GM21717 (cell line): Measurements from ENCODE around the gene ADCY10.
"Not testable (repeated sequence)": the region's sequence is repeated elsewhere in the genome, so short reads cannot be mapped to it uniquely, and the experiment has no call there.

Source experiments
- ATAC-seq: cut with Tn5 transposase; IDR thresholded peaks from one replicate; pipeline ENCODE4 v1.9.1; 2021; ENCODE audit warnings: mild to moderate bottlenecking, moderate library complexity; ENCODE audit not compliant: unreplicated experiment

Gene ADCY10

DNA sequence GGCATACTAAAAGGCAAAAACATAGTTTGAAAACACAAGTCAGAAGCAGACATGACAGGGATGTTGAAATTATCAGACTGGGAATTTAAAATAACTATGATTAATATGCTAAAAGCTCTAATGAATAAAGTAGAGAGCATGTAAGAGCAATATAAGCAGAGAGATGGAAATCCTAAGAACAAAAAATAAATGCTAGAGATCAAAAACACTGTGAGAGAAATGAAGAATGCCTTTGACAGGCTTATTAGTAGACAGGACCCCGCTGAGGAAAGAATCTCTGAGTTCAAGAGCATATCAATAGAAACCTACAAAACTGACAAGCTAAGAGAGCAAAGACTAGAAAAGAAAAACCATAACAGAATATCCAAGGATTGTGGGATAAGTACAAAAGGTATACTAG is 98.3 kb downstream of the ADCY10 start:
- no peak for ATAC-seq

DNA sequence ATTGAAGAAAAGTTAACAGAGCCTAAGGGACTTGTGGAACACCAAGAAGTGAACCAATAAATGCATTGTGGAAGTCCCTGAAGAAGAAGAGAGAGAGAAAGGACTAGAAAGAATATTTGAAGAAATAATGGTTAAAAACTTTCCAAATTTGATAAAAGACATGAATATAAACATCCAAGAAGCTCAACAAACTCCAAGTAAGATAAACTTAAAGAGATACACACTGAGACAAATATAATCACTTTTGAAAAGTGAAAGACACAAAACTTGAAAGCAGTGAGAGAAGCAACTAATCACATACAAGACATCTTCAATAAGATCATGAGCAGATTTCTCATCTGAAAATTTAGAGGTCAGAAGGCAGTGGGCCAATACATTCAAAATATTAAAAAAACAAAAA is 101.0 kb downstream of the ADCY10 start:
- no peak for ATAC-seq

DNA sequence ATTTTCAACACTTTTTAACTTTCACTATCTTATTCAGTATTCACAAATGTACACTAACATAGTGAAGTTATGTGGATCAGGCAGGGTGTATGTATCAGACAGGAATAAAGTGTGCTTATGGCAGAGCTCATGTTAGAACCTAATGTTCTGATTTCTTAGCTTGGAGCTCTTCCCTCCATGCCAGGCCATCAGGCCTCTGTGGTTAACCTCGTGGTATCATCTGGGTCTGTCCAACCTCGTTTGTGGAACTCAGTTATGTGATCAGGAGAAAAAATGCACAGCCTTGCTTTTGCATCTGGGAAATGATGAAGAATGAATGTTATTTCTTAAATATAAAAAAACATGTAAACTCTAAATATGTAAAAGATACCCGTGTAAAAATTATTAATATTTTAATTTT is 105.2 kb downstream of the ADCY10 start:
- no peak for ATAC-seq

GRCh38 chr1:167808104-167808503 is 105.8 kb downstream of the ADCY10 start:
- ATAC-seq: no peak

DNA sequence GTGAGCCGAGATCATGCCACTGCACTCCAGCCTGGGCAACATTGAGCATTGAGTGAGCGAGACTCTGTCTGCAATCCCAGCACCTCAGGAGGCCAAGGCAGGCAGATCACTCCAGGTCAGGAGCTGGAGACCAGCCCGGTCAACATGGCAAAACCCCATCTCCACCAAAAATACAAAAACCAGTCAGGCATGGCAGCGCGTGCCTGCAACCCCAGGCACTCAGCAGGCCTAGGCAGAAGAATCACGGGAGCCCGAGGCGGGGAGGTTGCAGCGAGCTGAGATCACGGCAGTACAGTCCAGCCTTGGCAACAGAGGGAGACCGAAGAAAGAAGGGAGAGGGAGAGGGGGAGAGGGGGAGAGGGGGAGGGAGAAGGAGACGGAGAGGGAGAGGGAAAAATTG is 107.3 kb downstream of the ADCY10 start:
- not testable (repeated sequence) for ATAC-seq

DNA sequence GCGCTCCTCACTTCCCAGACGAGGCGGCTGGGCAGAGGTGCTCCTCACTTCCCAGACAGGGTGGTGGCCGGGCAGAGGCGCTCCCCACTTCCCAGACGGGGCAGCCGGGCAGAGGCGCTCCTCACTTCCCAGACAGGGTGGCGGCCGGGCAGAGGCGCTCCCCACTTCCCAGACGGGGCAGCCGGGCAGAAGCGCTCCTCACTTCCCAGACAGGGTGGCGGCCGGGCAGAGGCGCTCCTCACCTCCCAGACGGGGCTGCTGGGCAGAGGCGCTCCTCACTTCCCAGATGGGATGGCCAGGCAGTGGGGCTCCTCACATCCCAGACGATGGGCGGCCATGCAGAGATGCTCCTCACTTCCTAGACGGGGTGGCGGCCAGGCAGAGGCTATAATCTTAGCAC is 107.7 kb downstream of the ADCY10 start:
- ATAC-seq: not testable (repeated sequence)

- ATAC-seq: no peak
Observed at GRCh38 chr1:167805041-167805556, 108.8 kb downstream of the ADCY10 start.

DNA sequence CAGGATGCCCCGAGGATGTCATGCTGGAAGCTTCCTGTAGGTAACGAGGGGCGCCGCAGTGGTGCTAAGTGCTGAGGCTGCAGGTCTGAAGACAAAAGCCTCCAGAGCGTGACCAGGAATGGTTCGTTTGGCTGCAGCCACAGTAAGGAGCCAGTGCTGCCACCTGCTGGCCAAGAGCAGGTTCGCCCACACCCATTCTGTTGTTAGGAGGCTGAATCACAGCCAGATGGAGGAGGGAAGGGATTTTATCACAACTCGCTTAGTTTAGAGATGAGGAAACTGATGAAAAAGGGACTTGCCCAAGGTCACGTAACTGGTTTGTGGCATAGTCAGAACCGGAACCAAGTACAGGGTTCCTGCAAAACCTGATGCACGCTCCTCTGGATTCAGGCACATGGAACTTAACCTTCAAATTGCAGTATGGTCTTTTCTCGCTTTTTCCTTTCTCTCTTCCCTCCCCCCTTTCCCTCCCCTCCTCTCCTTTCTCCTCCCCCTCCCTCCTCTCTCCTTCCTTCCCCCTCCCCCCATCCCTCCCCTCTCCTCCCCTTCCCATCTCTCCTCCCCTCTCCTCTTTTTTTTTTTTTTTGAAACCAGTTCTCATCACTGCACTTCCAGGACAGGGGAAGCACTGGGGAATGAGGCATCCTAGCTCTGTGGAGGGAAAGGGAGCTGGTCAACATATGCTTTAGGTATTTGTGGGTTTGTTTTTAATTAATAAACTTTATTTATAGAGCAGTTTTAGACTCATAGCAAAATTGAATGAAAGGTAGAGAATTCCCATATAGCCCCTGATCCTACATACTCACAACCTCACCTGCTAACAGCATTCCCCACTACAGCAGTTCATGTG is 110.4 kb downstream of the ADCY10 start:
- ATAC-seq: peak; percentile 96

GRCh38 chr1:167802235-167802634 is 111.7 kb downstream of the ADCY10 start:
- no peak for ATAC-seq

- ATAC-seq: no peak
Observed at GRCh38 chr1:167800251-167800650, 113.7 kb downstream of the ADCY10 start.

DNA sequence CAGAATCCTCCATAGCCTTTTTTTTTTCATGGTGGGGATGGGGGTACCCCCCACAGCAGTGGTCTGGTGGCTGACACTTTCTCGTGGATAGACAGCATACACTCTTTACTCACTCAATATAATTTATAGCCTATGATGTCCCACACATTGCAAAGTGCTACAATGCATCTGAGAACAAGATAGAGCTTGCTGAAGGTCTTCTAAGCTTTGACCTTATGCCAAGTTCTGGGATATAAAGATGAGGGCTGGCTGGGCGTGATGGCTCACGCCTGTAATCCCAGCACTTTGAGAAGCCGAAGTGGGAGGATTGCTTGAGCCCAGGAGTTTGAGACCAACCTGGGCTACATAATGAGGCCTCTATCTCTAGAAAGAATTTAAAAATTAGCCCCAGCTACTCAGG is 114.2 kb downstream of the ADCY10 start:
- no peak for ATAC-seq

DNA sequence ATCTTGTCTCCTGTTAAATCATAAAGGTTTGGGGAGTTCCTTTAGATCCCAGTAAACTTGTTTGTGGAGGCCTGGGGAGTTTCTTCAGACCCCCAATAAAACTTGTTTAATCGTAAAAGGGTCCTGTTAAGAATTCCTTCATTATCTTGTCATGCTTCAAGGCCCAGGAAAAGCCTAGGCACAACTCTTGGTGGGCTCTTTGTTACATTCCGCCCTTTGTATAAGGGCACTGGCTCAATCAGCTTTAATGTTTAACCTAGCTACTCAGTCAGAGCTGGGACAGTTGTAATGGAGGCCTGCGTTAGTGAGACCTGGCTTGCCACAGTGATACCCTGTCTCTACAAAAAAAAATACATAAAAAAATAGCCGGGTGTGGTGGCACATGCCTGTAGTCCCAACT is 115.0 kb downstream of the ADCY10 start:
- no peak for ATAC-seq

DNA sequence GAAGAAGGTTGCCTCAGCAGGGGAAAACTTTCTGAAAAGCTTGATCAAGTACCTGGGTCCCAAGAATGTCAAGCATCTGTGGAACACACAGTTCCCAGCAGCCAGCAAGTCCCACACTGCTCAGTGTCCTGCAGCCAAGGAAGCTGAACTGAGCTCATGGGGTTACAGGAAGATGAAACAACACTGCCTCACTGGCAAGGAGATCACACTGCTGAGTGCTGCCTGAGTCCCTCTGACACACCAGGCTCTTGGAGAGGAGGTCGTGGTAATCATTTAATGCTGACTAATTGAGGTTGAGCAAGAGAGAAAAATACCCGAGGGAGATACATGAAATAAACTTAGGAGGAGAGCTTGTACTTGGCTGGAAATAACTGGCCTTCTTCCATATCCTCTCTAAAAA is 116.9 kb downstream of the ADCY10 start:
- no peak for ATAC-seq

DNA sequence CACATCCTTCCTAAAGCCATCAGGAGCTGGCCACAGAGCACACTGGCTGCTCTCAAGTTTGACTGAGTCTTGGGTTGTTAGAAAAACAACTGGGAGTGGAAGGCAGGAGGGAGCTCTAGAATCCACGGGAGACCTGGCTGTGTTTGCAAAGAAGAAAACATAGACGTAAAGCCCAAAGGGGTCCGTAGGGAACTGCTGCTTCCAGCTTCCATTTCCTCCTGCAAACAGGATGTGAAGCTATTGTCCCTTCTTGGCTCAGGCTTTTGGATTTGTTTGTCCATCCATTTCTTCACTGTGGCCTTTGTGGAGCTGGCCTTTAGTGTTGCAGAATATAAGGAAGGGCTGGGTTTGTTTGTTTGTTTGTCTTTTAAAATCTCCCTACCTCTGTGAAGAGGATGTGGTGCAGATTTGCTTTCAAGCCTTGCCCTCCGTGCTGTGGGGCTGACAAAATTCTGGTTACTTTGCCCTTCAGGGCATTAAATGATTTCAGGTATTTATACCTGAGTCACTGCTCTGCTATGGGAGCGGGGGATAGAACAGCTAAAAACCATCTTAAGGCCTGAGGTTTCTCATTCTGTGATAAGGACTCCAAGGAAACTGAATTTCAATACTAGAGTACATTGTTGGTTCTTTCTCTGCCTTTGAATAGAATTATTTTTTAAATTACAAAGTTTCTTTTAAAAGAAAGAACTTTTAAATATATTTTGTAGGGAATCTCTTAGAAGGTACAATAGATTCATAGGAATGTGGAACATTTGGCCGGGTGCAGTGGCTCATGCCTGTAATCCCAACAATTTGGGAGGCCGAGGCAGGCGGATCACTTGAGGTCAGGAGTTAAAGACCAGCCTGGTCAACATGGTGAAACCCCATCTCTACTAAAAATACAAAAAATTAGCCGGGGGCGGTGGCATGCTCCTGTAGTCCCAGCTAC is 117.9 kb downstream of the ADCY10 start:
- ATAC-seq: no peak

DNA sequence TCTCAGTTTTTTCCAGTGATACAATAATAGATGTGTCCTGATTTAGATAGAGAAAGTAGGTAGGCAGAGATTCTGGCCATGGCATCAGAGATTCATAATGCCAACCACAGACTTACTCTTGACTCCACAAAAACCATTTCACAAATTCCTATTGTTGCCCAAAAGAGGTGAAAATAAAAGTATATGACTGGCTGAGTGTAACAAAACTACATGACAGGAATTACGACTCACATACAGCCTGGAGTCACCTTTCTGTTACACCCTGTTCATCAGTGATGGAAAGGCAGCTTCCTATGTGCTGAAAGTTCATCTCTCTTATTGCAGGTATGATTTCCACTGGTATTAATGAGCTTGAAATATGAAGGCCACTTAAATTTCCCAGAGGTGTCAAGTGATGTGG is 119.9 kb downstream of the ADCY10 start:
- no peak for ATAC-seq

DNA sequence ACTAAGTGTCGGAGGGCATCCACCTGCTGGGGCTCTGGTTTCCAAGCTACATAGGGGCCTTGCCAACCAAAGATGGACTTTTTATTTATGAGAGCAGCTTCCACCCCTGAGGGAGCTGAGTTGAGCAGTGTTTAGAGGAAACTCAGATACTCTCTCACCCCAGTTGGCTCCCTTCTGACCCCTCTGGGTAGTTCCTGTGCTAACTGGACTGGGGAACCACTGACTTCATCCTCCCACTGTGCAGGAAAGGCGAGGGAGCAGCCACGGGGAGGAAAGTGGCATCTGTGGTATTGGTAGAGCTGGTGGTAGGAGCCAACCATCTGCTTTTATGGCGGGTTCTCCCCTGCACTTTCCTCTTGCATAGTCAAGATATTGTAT is 121.8 kb downstream of the ADCY10 start:
- no peak for ATAC-seq

DNA sequence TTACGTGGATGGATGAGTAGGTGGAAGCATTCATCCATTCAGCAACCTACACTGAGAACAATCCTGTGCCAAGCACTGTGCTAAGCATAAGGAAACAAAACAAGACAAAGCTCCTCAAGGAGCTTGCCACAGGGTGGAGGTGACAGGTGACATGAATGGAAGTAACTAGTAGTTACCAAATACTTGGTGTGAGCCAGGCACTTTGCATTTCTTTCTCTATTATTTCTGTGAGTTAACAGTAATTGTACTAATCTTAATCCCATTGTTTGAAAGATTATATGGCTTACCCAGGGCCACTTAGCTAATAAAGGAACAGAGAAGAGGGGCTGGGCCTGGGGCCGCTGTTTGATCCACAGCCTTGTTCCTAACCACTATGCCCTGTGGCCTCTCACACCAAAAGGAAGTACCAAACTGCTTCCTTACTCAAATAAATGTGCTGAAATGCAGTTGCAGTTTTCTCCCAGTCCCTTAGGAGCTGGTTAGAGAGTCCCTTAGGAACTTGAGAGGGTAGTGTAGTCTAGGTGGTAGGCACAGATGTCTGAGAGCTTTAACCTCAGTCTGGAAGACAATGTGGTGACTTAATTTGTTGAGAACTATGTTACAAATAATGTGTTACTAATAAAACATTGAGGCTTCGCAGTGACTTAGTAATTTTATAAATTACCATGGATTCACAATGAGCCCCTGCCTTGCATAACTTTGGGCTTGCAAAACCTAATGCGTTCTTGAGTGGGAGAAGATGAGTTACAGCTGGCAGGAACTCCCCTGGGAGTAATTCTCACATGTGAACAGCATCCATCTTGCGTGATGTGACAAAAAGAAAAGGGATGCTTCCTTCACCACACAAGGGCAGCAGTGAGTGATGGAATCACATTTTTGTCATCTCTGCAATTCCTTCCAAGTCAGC is 122.4 kb downstream of the ADCY10 start:
- ATAC-seq: no peak

DNA sequence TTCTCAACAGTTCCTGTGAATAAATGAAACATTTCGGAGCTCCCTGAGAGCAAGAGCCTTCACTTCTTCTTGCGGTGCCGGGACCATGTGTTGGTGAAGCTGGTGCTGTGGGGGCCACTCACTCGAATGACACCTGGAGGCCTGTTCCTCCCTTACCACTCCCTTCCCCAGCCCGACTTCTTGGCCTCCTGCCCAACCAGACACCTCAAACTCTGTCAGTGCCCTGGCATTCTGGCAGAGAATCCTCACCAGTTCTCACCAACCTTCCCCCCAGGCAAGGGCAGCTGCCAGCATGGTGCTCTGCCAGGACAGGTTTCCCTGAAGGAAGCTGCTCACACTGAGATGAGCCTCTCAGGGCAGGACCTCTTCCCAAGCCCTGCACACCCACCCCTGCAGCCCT is 123.8 kb downstream of the ADCY10 start:
- no peak for ATAC-seq

DNA sequence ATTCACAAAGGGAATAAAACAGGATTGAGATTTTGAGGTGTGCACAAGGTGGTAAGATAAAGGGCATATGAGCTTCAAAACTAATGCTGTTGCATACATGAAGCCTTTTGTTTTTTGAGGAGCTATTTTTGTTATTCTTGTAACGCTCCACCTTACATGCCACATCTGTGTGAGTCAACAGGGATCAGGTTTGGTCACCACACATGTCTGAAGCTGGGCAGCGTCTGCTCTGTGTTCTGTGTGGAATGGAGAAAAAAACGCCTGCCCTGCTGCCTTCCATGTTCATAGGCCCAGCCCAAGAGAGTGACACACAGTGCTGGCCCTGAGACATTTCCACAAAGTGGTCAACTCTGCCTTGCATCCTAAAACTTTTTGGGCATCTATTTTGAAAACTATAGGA is 124.4 kb downstream of the ADCY10 start:
- ATAC-seq: no peak

DNA sequence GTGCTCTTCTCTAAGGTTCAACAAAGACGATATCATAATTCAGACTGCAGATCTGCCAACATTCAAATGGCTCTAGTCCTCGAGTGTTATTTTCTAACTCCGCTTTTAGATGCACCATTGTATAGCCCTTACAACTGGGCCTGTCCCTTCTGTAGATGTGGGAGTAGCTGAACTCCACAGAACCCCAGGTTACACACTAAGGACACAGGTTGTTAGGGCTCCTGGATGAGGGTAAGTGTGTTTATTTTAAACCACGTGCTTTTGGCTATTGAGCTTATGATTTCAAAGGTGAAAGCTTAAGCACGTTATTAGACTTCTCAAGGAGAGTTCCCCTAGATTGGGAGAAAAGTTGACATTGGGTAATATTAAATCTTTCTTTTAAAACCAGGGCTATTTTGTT is 127.4 kb downstream of the ADCY10 start:
- ATAC-seq: no peak
